Nephron progenitor cell (in vitro differentiated cells): Measurements from ENCODE around the gene LCORL.
A peak's percentile ranks its signal among the peaks of the same experiment; 100 is the strongest.

Experiments
- DNase-seq: peaks from one replicate; pipeline ENCODE4 v3.0.0; 2021
- H3K27ac Mint-ChIP-seq: 2 replicates; pipeline ENCODE4 v1.8.0; 2021; ENCODE audit warnings: mild to moderate bottlenecking, moderate library complexity, mixed read lengths
- H3K27me3 Mint-ChIP-seq: 2 replicates; pipeline ENCODE4 v1.8.0; 2021; ENCODE audit warnings: mild to moderate bottlenecking, low read depth, mixed read lengths; ENCODE audit not compliant: poor library complexity
- H3K36me3 Mint-ChIP-seq: 2 replicates; pipeline ENCODE4 v1.8.0; 2021; ENCODE audit warnings: low read depth, mixed read lengths
- H3K4me1 Mint-ChIP-seq: 2 replicates; pipeline ENCODE4 v1.8.0; 2021; ENCODE audit warnings: mixed read lengths
- H3K4me3 Mint-ChIP-seq: 2 replicates; pipeline ENCODE4 v1.8.0; 2021; ENCODE audit warnings: mild to moderate bottlenecking, moderate library complexity, mixed read lengths
- H3K9me3 Mint-ChIP-seq: 2 replicates; pipeline ENCODE4 v1.8.0; 2021; ENCODE audit warnings: mild to moderate bottlenecking, moderate library complexity, mixed read lengths
- CTCF ChIP-seq: fragments of 200-600 bp; sonication (generic); IDR thresholded peaks from 2 replicates; pipeline ENCODE4 v1.5.0; 2021; ENCODE audit warnings: antibody characterized with exemption

Gene LCORL

GRCh38 chr4:17811078-17811603, 210.4 kb downstream of the LCORL start:
- no peaks in the 10 kb centered on the region for H3K9me3 Mint-ChIP-seq
- no peak for DNase-seq
- H3K27ac Mint-ChIP-seq: peak overlapping the region; percentile 100
- H3K27me3 Mint-ChIP-seq: no peaks in the 10 kb centered on the region
- TF ChIP-seq CTCF: no peak
- peaks cover 60% of the 10 kb centered on the region for H3K4me1 Mint-ChIP-seq
- H3K36me3 Mint-ChIP-seq: peaks cover 47% of the 10 kb centered on the region
- peak overlapping the region; percentile 100 for H3K4me3 Mint-ChIP-seq

GRCh38 chr4:17810260-17811077, 211.1 kb downstream of the LCORL start, which contains the start of the genes DCAF16 and NCAPG:
Gene DCAF16, minus strand, starts transcription at chr4:17810757. Its CDS starts 6,616 bp downstream, at chr4:17804141.
Gene NCAPG, plus strand, starts transcription at chr4:17810979. Its CDS starts 99 bp downstream, at chr4:17811078.
- Mint-ChIP-seq H3K9me3 (no peaks in the 10 kb centered on the region), H3K27ac (peak within 1 kb of the TSS; percentile 100), H3K36me3 (peaks cover 47% of the 10 kb centered on the region), H3K4me3 (peak within 1 kb of the TSS; percentile 100), H3K4me1 (peaks cover 62% of the 10 kb centered on the region), H3K27me3 (no peaks in the 10 kb centered on the region)
- no peak for TF ChIP-seq CTCF
- peak; percentile 99 for DNase-seq

- H3K9me3 Mint-ChIP-seq: no peaks in the 10 kb centered on the region
- peaks cover 62% of the 10 kb centered on the region for H3K4me1 Mint-ChIP-seq
- TF ChIP-seq CTCF: no peak
- H3K36me3 Mint-ChIP-seq: peaks cover 45% of the 10 kb centered on the region
- no peak for DNase-seq
- peak overlapping the region; percentile 100 for H3K4me3 Mint-ChIP-seq
- peak overlapping the region; percentile 100 for H3K27ac Mint-ChIP-seq
- no peaks in the 10 kb centered on the region for H3K27me3 Mint-ChIP-seq
Observed at GRCh38 chr4:17809667-17810066, 211.9 kb downstream of the LCORL start.

- H3K4me1 Mint-ChIP-seq: peaks cover 48% of the 10 kb centered on the region
- H3K4me3 Mint-ChIP-seq: peak overlapping the region; percentile 100
- no peaks in the 10 kb centered on the region for H3K9me3 Mint-ChIP-seq
- DNase-seq: no peak
- TF ChIP-seq CTCF: no peak
- peaks cover 3% of the 10 kb centered on the region for H3K27me3 Mint-ChIP-seq
- no peak overlapping the region for H3K27ac Mint-ChIP-seq
- H3K36me3 Mint-ChIP-seq: peaks cover 57% of the 10 kb centered on the region
Observed at GRCh38 chr4:17807446-17807845, 214.1 kb downstream of the LCORL start.

- Mint-ChIP-seq H3K27ac (no peak overlapping the region), H3K27me3 (peaks cover 3% of the 10 kb centered on the region), H3K9me3 (no peaks in the 10 kb centered on the region), H3K36me3 (peaks cover 73% of the 10 kb centered on the region), H3K4me3 (no peak overlapping the region), H3K4me1 (peaks cover 36% of the 10 kb centered on the region)
- no peak for TF ChIP-seq CTCF
- DNase-seq: no peak
Observed at GRCh38 chr4:17805580-17806155, 215.9 kb downstream of the LCORL start.
